ENCODE data around the gene PPARGC1A. TPM values are rescaled to one million over a fixed set of nuclear protein-coding genes. Genes with fewer than 3 reads are reported as not detected.

The PPARGC1A gene
- total RNA-seq (ENCODE audit: low replicate concordance): 10.8 TPM in 1 of 2 replicates, not detected in the other

GRCh38 chr4:23889814-23890341 lies at the start of gene PPARGC1A:
TSS of gene PPARGC1A (minus strand) at chr4:23890047. CDS start at chr4:23889957, 90 bp downstream.

